Suprapubic skin (tissue), 4 donors: ENCODE measurements around the gene TMEM272. TPM values are rescaled to one million over a fixed set of nuclear protein-coding genes. Genes with fewer than 3 reads are reported as not detected.

ENCODE experiments used
- DNase-seq, 2 donors: peaks; one replicate each; pipeline ENCODE4 v3.0.0-alpha.2; 2019; ENCODE audit warnings: low spot score in 2 of 2
- H3K27ac ChIP-seq: fragments of 200-600 bp; sonication (generic); one replicate; pipeline ENCODE4 v1.5.1; 2019
- H3K27me3 ChIP-seq: fragments of 200-600 bp; sonication (generic); one replicate; pipeline ENCODE4 v1.5.1; 2019
- H3K36me3 ChIP-seq: fragments of 200-600 bp; sonication (generic); one replicate; pipeline ENCODE4 v1.5.1; 2019
- H3K4me1 ChIP-seq: fragments of 200-600 bp; sonication (generic); one replicate; pipeline ENCODE4 v1.5.1; 2019
- H3K4me3 ChIP-seq: fragments of 200-600 bp; sonication (generic); one replicate; pipeline ENCODE4 v1.5.1; 2019; ENCODE audit warnings: mild to moderate bottlenecking
- H3K9me3 ChIP-seq: fragments of 200-600 bp; sonication (generic); one replicate; pipeline ENCODE4 v1.5.1; 2019
- EP300 ChIP-seq: sonication (generic); formaldehyde crosslinking; IDR thresholded peaks from one replicate; pipeline ENCODE4 v1.6.1; 2017; ENCODE audit warnings: antibody characterized with exemption
- POLR2A ChIP-seq, 2 donors: fragments of 450-650 bp; IDR thresholded peaks; one replicate each; pipeline ENCODE4 v1.6.1; 2017; ENCODE audit warnings: antibody characterized with exemption in 2 of 2, mild to moderate bottlenecking in 2 of 2, moderate library complexity in 2 of 2
- POLR2AphosphoS5 ChIP-seq, 3 donors: sonication (generic); formaldehyde crosslinking; IDR thresholded peaks; one replicate each; pipeline ENCODE4 v1.6.1; 2017; ENCODE audit warnings: antibody characterized with exemption in 3 of 3
- WGBS: methylation state at CpG from one replicate; pipeline ENCODE4 v1.1.5; 2018; 5-methylcytosine and 5-hydroxymethylcytosine counted together
- total RNA-seq, 4 donors: library from RNA; depleted of rRNA; stranded (reverse); fragments of >200 nt; gene quantifications; one replicate each; pipeline ENCODE4 v1.1.0, GENCODE V29; 2016
- TF ChIP-seq, protein P1 (sequence below), 2 donors: fragments of 200-600 bp in 1 of 2; fragments of 450-650 bp in 1 of 2; sonication (generic) in 1 of 2; IDR thresholded peaks; one replicate each; pipeline ENCODE4 v1.5.1; 2016 to 2019; ENCODE audit warnings: antibody characterized with exemption in 2 of 2, mild to moderate bottlenecking in 1 of 2, moderate library complexity in 1 of 2

TMEM272 gene
- total RNA-seq, 4 donors from 2014 or later = 0.13 to 0.24 (median 0.17) TPM; not detected in 1

DNA sequence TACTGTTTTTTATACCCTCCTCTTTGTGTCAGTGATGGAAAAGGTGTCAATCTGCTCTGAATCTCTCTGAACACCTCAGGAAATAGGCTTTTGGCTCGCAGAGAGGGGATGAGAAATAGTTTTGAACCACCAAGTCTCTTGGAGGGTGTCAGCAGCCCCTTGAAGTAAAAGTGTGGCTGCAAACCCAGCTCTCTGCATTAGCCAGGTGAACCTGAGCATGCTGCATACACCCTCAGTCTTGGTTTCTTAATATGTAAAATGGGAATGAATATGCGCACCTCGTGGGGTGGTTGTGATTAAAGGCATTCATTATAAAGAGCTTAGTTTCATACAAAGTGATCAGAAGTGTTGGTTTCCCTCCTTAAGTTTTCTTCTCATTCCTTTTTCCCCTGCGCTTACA lies 39.7 kb downstream of the TMEM272 start:
- H3K27ac ChIP-seq = peak overlapping the region; percentile 99
- 92% methylated on average over 4 of the region's 4 CpGs for WGBS
- no peaks in the 10 kb centered on the region for H3K9me3 ChIP-seq
- H3K36me3 ChIP-seq = no peaks in the 10 kb centered on the region
- no peaks in the 10 kb centered on the region for H3K27me3 ChIP-seq
- TF ChIP-seq POLR2A (IDR thresholded peaks at IDR 0.05) = no peak
- TF ChIP-seq, protein P1, sequence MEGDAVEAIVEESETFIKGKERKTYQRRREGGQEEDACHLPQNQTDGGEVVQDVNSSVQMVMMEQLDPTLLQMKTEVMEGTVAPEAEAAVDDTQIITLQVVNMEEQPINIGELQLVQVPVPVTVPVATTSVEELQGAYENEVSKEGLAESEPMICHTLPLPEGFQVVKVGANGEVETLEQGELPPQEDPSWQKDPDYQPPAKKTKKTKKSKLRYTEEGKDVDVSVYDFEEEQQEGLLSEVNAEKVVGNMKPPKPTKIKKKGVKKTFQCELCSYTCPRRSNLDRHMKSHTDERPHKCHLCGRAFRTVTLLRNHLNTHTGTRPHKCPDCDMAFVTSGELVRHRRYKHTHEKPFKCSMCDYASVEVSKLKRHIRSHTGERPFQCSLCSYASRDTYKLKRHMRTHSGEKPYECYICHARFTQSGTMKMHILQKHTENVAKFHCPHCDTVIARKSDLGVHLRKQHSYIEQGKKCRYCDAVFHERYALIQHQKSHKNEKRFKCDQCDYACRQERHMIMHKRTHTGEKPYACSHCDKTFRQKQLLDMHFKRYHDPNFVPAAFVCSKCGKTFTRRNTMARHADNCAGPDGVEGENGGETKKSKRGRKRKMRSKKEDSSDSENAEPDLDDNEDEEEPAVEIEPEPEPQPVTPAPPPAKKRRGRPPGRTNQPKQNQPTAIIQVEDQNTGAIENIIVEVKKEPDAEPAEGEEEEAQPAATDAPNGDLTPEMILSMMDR (IDR thresholded peaks at IDR 0.05) = no peak
- DNase-seq = no peak
- H3K4me3 ChIP-seq = peak overlapping the region; percentile 76
- H3K4me1 ChIP-seq = peaks cover 56% of the 10 kb centered on the region

DNA sequence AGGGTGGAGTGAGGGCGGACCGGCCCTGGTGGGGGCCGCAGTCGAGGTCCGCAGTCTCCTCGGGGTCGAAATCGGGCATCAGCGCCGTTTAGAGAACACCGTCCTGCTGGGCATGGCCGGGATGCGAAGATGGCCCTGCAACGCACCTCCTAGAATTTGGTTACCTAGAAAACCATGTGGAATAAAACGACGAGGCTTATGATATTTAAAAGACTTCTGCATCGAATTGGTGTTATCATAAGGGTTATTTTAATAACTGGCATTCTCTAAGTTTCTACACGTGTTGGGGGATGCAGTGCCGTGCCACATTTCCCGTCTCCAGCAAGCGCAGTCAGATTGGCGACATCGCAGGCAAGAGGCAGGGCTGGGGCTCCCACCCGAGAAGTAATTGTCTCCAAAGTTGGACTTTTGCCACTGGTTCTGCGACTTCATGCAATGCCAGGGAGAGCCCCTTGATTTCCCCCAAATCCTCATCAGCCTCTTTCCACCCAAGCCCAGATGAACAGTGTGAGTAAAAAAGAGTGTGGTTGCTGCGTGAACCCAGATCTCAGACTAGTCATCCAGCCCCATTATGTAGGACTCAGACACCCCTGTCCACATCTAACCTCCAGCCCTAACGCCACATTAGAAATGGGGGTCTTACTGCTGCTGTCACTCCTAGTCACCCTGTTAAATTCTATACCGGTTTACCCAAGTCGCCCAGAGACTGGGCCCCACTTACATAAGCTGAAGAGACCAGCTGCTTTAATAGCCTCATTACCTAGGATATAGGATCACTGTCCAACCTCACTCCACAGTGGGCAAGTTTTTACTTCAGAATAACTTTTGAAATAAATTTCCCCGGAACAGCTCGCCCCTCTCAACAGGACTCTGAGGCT lies 40.4 kb downstream of the TMEM272 start:
- peak in 1 of 2 donors; percentile 71 for DNase-seq
- WGBS = 20% methylated on average over 21 of the region's 31 CpGs
- Histone ChIP-seq H3K36me3 (no peaks in the 10 kb centered on the region), H3K27me3 (no peaks in the 10 kb centered on the region), H3K9me3 (no peaks in the 10 kb centered on the region), H3K27ac (peak overlapping the region; percentile 99), H3K4me3 (peak overlapping the region; percentile 76), H3K4me1 (peaks cover 58% of the 10 kb centered on the region)
- TF ChIP-seq, protein P1 (IDR thresholded peaks at IDR 0.05) = no peak
- TF ChIP-seq POLR2AphosphoS5 (IDR thresholded peaks at IDR 0.05) (peak in 2 of 3 donors; percentile 1 to 70), EP300 (no peak), POLR2A (IDR thresholded peaks at IDR 0.05) (peak in 1 of 2 donors; percentile 2)

- Histone ChIP-seq H3K4me1 (peaks cover 58% of the 10 kb centered on the region), H3K9me3 (no peaks in the 10 kb centered on the region), H3K36me3 (no peaks in the 10 kb centered on the region), H3K4me3 (peak within 1 kb of the TSS; percentile 76), H3K27ac (peak within 1 kb of the TSS; percentile 99), H3K27me3 (no peaks in the 10 kb centered on the region)
- WGBS = 0% methylated on average over 27 of the region's 91 CpGs
- peak; percentile 95 to 97 for DNase-seq
- TF ChIP-seq POLR2A (IDR thresholded peaks at IDR 0.05) (peak in 1 of 2 donors; percentile 91), EP300 (no peak), POLR2AphosphoS5 (IDR thresholded peaks at IDR 0.05) (peak in 2 of 3 donors; percentile 60 to 69)
These were observed 41.3 kb downstream of the TMEM272 start, which contains the start of gene DHRS12 for GRCh38 chr13:51803422-51804294. TSS of gene DHRS12 (minus strand) at chr13:51804163. CDS start at chr13:51799659, 4,504 bp downstream.

DNA sequence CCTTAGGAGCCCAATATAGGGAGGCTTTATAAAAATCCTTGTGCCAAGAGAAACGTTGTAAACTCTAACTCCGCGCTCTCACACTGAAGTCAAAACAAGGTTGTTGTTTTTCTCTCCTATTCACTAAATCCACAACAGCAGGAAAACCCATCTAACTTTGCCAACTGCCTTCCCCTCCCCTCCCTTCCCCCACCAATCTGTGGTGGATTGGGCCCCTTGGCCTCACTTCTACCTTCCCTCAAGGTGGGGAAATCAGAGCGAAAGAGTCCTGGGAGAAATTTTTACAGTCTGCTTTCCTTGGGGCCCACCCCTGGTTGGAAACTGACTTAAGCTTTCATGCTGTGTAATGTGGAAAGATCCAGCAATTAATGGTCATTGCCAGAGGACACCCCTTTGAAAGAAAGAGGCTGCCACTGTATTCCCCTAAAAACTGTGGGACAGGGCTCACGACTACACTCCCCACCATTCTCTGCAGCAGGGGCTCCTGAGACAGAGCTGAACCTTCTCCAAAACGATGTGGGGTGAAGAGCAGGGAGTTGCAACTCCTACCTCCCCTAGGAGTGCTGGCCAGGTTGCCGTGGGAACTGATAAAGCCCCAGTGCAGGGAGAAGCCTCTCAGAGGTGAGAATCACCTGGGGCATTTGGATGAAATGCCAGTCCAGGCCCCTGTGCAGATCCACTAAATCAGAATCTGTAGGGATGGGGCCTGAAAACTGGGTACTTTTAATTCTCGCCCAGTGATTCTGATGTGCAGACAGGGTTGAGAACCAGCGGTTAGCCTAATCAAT lies 42.2 kb downstream of the TMEM272 start:
- peaks cover 60% of the 10 kb centered on the region for H3K4me1 ChIP-seq
- 46% methylated on average over 9 of the region's 9 CpGs for WGBS
- no peak for TF ChIP-seq EP300
- TF ChIP-seq, protein P1 (IDR thresholded peaks at IDR 0.05) = no peak
- TF ChIP-seq POLR2A (IDR thresholded peaks at IDR 0.05) = no peak
- TF ChIP-seq POLR2AphosphoS5 (IDR thresholded peaks at IDR 0.05) = no peak
- peak overlapping the region; percentile 99 for H3K27ac ChIP-seq
- no peaks in the 10 kb centered on the region for H3K9me3 ChIP-seq
- H3K4me3 ChIP-seq = peak overlapping the region; percentile 76
- H3K36me3 ChIP-seq = peaks cover 4% of the 10 kb centered on the region
- no peak for DNase-seq
- H3K27me3 ChIP-seq = no peaks in the 10 kb centered on the region

DNA sequence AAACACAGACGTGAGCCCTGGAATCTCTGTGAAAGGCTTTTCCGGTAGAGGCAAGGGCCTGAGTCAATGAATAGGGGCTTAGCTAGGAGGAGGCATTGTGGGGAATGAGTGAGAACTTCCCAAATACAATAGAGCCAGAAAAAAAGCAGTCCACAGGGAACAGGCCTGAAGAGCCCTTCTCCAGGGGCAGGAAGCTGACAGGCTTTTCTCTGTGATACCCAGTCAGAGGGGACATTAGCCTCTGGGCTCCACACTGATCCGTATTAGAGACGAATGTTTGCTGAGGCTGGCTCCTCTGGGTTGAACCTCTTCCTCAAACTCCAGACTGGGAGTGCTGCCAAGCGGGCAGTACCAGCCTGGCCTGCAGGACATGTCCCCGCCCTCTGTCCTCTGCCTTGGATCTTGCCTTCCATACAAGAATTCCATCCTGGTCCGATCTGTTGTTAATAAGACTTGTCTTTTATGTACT lies 43.3 kb downstream of the TMEM272 start:
- no peaks in the 10 kb centered on the region for H3K9me3 ChIP-seq
- H3K4me3 ChIP-seq = peak overlapping the region; percentile 11
- H3K27ac ChIP-seq = peak overlapping the region; percentile 99
- peaks cover 5% of the 10 kb centered on the region for H3K36me3 ChIP-seq
- H3K4me1 ChIP-seq = peaks cover 59% of the 10 kb centered on the region
- no peaks in the 10 kb centered on the region for H3K27me3 ChIP-seq
- 44% methylated on average over 7 of the region's 7 CpGs for WGBS
- DNase-seq = peak in 1 of 2 donors; percentile 87
- TF ChIP-seq POLR2A (IDR thresholded peaks at IDR 0.05) (no peak), POLR2AphosphoS5 (IDR thresholded peaks at IDR 0.05) (no peak), EP300 (no peak)
- TF ChIP-seq, protein P1 (IDR thresholded peaks at IDR 0.05) = no peak
